ENCODE measurements around the gene ZNF618.

Gene ZNF618

GRCh38 chr9:114023961-114024360, 147.9 kb downstream of the ZNF618 start:
- DNase-seq (ENCODE audit: low read depth in 2 of 2), result no peak

- DNase-seq (ENCODE audit: low read depth in 2 of 2), result no peak
Measured at GRCh38 chr9:114025196-114025753, 149.2 kb downstream of the ZNF618 start.

- DNase-seq (ENCODE audit: low read depth in 2 of 2), result no peak
Measured at GRCh38 chr9:114025760-114026159, 149.7 kb downstream of the ZNF618 start.

GRCh38 chr9:114026335-114026734, 150.2 kb downstream of the ZNF618 start:
- no peak for DNase-seq (ENCODE audit: low read depth in 2 of 2)

- no peak for DNase-seq (ENCODE audit: low read depth in 2 of 2)
Measured at GRCh38 chr9:114027159-114027862, 151.2 kb downstream of the ZNF618 start.

GRCh38 chr9:114027863-114028465, 151.9 kb downstream of the ZNF618 start:
- no peak for DNase-seq (ENCODE audit: low read depth in 2 of 2)

- DNase-seq (ENCODE audit: low read depth in 2 of 2), result no peak
Measured at GRCh38 chr9:114028646-114029045, 152.5 kb downstream of the ZNF618 start.

- no peak for DNase-seq (ENCODE audit: low read depth in 2 of 2)
Measured at GRCh38 chr9:114029311-114030170, 153.4 kb downstream of the ZNF618 start.

- no peak for DNase-seq (ENCODE audit: low read depth in 2 of 2)
Measured at GRCh38 chr9:114030364-114030763, 154.3 kb downstream of the ZNF618 start.

- DNase-seq (ENCODE audit: low read depth in 2 of 2), result no peak
Measured at GRCh38 chr9:114031037-114031630, 155.0 kb downstream of the ZNF618 start.

- no peak for DNase-seq (ENCODE audit: low read depth in 2 of 2)
Measured at GRCh38 chr9:114031948-114032840, 156.1 kb downstream of the ZNF618 start.

GRCh38 chr9:114033397-114034103, 157.4 kb downstream of the ZNF618 start:
- DNase-seq (ENCODE audit: low read depth in 2 of 2), result no peak

- DNase-seq (ENCODE audit: low read depth in 2 of 2), result no peak
Measured at GRCh38 chr9:114034196-114034595, 158.1 kb downstream of the ZNF618 start.

GRCh38 chr9:114034661-114035062, 158.6 kb downstream of the ZNF618 start:
- DNase-seq (ENCODE audit: low read depth in 2 of 2), result no peak

- no peak for DNase-seq (ENCODE audit: low read depth in 2 of 2)
Measured at GRCh38 chr9:114035221-114035844, 159.2 kb downstream of the ZNF618 start.

- DNase-seq (ENCODE audit: low read depth in 2 of 2), result no peak
Measured at GRCh38 chr9:114035845-114036801, 160.0 kb downstream of the ZNF618 start.

GRCh38 chr9:114037249-114037648, 161.1 kb downstream of the ZNF618 start:
- no peak for DNase-seq (ENCODE audit: low read depth in 2 of 2)

- DNase-seq (ENCODE audit: low read depth in 2 of 2), result no peak
Measured at GRCh38 chr9:114037961-114038723, 162.0 kb downstream of the ZNF618 start.

Data from stimulated activated CD4-positive, alpha-beta T cell treated with anti-CD3 and anti-CD28 coated beads, Interleukin-4, amount 100 ng/mL, for 48 hours (primary cell).